ENCODE measurements around the gene PRR35.

Gene PRR35

GRCh38 chr16:580141-580945 lies 20.1 kb downstream of the PRR35 start:
- DNase-seq (ENCODE audit: low read depth in 2 of 2): no peak

GRCh38 chr16:580946-581498 lies 20.8 kb downstream of the PRR35 start:
- no peak for DNase-seq (ENCODE audit: low read depth in 2 of 2)

GRCh38 chr16:582218-582613 lies 22.0 kb downstream of the PRR35 start:
- DNase-seq (ENCODE audit: low read depth in 2 of 2): no peak

- no peak for DNase-seq (ENCODE audit: low read depth in 2 of 2)
These were observed 22.6 kb downstream of the PRR35 start for GRCh38 chr16:582614-583331.

DNA sequence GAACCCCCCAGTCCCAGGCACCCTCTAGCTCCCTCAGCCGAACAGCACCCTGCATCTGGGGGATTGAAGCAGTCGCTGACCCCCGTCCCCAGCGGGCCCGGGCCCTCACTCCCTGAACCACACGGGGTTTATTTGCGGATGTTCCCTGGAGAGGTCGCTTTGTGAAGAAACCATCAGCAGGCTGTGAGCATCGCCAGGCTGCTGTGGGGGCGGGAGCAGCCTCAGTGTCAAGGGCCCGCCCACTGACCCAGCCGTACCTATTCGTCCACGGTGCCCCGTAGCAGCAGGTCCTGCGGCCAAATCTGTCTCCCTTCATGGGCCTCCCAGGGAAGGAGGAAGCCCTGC lies 23.2 kb downstream of the PRR35 start:
- no peak for DNase-seq (ENCODE audit: low read depth in 2 of 2)

- no peak for DNase-seq (ENCODE audit: low read depth in 2 of 2)
These were observed 23.8 kb downstream of the PRR35 start for GRCh38 chr16:583815-584591.

- no peak for DNase-seq (ENCODE audit: low read depth in 2 of 2)
These were observed 25.2 kb downstream of the PRR35 start for GRCh38 chr16:585351-585750.

- DNase-seq (ENCODE audit: low read depth in 2 of 2): no peak
These were observed 26.0 kb downstream of the PRR35 start for GRCh38 chr16:586047-586644.

GRCh38 chr16:586645-587590 lies 26.7 kb downstream of the PRR35 start:
- no peak for DNase-seq (ENCODE audit: low read depth in 2 of 2)

GRCh38 chr16:588639-588888 lies 28.4 kb downstream of the PRR35 start:
- DNase-seq (ENCODE audit: low read depth in 2 of 2): peak in 1 of 2 donors; percentile 54

DNA sequence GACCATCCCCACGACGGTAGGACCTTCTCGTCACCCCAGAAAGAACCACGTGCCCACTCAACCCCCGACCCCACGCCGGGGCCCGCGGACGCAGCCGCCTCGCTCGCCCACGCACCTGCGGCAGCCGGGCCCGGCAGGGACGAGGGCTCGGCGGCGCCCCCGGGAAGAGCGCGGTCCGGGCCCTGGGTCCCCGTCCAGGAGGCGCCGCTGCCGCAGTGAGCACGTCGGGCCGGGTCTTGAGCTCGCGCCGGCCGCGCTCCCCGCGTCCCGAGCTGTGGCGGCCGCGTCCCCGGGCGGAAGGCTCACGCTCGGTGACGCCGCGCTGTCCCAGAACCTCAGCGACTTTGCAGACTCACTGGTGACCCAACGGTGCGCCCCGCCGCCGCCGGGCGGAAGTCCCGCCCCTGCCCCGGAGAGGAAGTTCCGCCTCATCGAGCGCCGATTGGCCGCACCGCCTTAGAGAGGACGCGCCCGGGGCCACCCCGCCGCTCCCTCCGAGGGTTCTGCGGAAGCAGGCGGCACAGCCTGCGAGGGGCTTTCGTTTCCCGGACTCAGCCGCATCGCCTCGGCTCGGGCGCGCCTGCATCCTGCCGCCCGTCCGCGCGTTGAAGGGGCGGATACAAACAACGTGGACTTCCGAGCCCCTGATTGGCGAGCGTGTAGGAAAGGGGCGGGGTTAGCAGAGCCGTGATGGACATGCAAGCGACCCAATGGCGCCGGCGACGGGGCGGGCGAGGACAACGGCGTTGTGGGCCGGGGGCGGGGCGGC lies 28.9 kb downstream of the PRR35 start:
- peak; percentile 95 to 96 for DNase-seq (ENCODE audit: low read depth in 2 of 2)

GRCh38 chr16:589658-590187 lies 29.5 kb downstream of the PRR35 start, which contains the start of gene RAB40C:
Gene RAB40C, plus strand, starts transcription at chr16:590066. Its CDS starts 226 bp downstream, at chr16:590292.
- peak; percentile 99 for DNase-seq (ENCODE audit: low read depth in 2 of 2)

DNA sequence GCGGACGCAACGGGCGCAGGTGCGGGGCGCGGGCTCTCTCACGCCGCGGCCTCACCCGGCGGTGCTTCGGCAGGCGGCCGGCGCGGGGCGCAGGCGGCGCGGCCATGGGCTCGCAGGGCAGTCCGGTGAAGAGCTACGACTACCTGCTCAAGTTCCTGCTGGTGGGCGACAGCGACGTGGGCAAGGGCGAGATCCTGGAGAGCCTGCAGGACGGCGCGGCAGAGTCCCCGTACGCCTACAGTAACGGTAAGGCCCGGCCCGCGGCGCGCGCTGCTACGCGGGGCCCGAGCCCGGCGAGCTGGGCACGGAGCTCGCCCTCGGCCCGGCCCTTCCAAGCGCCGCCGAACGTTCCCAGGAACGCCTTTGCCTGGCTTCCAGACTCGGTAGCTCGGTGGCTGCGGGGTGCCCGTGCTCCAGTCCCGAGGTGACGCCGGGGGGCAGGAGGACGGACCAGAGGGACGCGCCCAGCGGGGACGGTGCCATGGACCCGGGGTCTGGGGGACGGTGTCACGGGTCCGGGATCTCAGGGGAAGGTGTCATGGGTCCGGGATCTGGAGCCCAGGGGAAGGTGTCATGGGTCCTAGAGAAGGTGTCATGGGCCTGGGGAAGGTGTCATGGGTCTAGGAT lies 30.1 kb downstream of the PRR35 start:
- DNase-seq (ENCODE audit: low read depth in 2 of 2): no peak

DNA sequence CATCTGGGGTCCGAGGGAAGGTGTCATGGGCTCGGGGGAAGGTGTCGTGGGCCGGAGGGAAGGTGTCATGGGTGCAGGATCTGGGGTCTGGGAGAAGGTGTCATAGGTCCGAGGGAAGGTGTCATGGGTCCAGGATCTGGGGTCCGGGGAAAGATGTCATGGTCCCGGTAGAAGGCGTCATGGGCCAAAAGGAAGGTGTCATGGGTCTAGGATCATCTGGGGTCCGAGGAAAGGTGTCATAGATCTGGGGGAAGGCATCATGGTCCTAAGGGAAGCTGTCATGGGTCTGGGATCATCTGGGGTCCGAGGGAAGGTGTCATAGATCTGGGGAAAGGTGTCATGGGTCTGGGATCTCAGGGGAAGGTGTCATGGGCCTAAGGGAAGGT lies 30.6 kb downstream of the PRR35 start:
- DNase-seq (ENCODE audit: low read depth in 2 of 2): no peak

GRCh38 chr16:591231-591630 lies 31.0 kb downstream of the PRR35 start:
- no peak for DNase-seq (ENCODE audit: low read depth in 2 of 2)

GRCh38 chr16:591892-592517 lies 31.8 kb downstream of the PRR35 start:
- DNase-seq (ENCODE audit: low read depth in 2 of 2): no peak

DNA sequence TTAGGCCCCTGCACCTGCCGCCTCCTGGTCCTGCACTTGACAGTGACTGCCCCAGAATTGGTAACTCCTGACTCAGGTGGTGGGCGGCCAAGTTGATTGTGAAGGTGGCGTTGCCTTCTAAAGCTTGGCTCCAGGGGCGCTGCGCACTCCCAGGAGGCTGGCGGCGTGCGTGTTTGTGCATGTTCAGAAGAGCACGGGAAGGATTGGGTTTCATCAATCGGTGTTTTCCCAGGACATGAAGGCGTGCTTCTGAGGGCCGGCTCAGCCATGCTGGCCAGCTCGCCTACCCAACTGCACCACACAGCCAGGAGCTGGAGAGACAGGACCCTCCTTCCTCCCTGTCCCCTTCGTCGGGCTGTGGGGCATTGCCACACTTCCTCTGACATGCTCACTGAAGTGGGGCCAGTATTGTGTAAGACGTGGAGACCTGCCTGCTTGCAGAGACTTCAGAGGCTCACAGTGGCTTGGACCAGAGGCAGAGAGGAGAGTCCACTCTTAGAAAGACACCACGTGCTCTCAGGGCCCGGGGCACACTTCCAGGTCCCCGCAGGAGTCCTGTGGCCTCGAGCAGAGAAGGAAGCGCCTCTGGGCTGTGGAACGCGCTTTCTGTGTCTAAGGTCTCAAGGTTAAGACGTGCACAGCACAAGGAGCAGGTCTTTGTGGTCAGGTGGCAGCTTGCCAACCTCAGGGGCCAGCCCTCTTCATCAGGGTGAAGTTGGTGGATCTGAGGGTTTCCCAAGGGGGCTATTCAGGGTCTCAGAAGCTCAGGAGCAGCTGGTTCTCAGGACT lies 32.5 kb downstream of the PRR35 start:
- no peak for DNase-seq (ENCODE audit: low read depth in 2 of 2)

GRCh38 chr16:593406-593805 lies 33.2 kb downstream of the PRR35 start:
- DNase-seq (ENCODE audit: low read depth in 2 of 2): no peak
